LHCN-M2 (cell line): ENCODE data around the gene OR6N2. TPM values are rescaled to one million over a fixed set of nuclear protein-coding genes. Genes with fewer than 3 reads are reported as not detected.

Source experiments
- DNase-seq: peaks from one replicate; pipeline ENCODE4 v3.0.0-alpha.2; 2012; ENCODE audit warnings: low read depth
- polyA plus RNA-seq: library from polyadenylated mRNA; unstranded; fragments of >200 nt; gene quantifications from one replicate; pipeline ENCODE4 v1.2.1, GENCODE V29; 2012; ENCODE audit warnings: missing spikeins
- total RNA-seq: library from RNA; depleted of rRNA; stranded (reverse); fragments of >200 nt; gene quantifications from 2 replicates; pipeline ENCODE4 v1.2.3, GENCODE V29; 2014; rRNA removed

The OR6N2 gene
- total RNA-seq, result not detected in 2 replicates
- not detected for polyA plus RNA-seq

- no peak for DNase-seq
Measured at GRCh38 chr1:158781104-158781503, at the start of gene OR6N2. OR6N2 (minus strand) TSS chr1:158781204; CDS start chr1:158777635, 3,569 bp downstream.

- DNase-seq, result no peak
Measured at GRCh38 chr1:158830074-158830677, 49.2 kb upstream of the OR6N2 start.

- no peak for DNase-seq
Measured at GRCh38 chr1:158821723-158822122, 40.7 kb upstream of the OR6N2 start.

GRCh38 chr1:158819461-158820443 lies 38.7 kb upstream of the OR6N2 start:
- DNase-seq, result no peak

GRCh38 chr1:158818975-158819431 lies 38.0 kb upstream of the OR6N2 start:
- DNase-seq, result no peak

- DNase-seq, result no peak
Measured at GRCh38 chr1:158818560-158818959, 37.6 kb upstream of the OR6N2 start.

- DNase-seq, result no peak
Measured at GRCh38 chr1:158814970-158815369, 34.0 kb upstream of the OR6N2 start.

GRCh38 chr1:158813164-158813563 lies 32.2 kb upstream of the OR6N2 start:
- no peak for DNase-seq

- no peak for DNase-seq
Measured at GRCh38 chr1:158812336-158812735, 31.3 kb upstream of the OR6N2 start.

- DNase-seq, result no peak
Measured at GRCh38 chr1:158810311-158810710, 29.3 kb upstream of the OR6N2 start.

- DNase-seq, result no peak
Measured at GRCh38 chr1:158809862-158810261, 28.9 kb upstream of the OR6N2 start.

- no peak for DNase-seq
Measured at GRCh38 chr1:158809256-158809655, 28.3 kb upstream of the OR6N2 start.

GRCh38 chr1:158806916-158807536 lies 26.0 kb upstream of the OR6N2 start:
- no peak for DNase-seq

GRCh38 chr1:158803678-158804077 lies 22.7 kb upstream of the OR6N2 start:
- no peak for DNase-seq

- no peak for DNase-seq
Measured at GRCh38 chr1:158801396-158801795, 20.4 kb upstream of the OR6N2 start.

- DNase-seq, result no peak
Measured at GRCh38 chr1:158800526-158800925, 19.5 kb upstream of the OR6N2 start.

- no peak for DNase-seq
Measured at GRCh38 chr1:158799689-158800088, 18.7 kb upstream of the OR6N2 start.

- DNase-seq, result no peak
Measured at GRCh38 chr1:158798531-158798930, 17.5 kb upstream of the OR6N2 start.

- no peak for DNase-seq
Measured at GRCh38 chr1:158794247-158794646, 13.2 kb upstream of the OR6N2 start.

GRCh38 chr1:158793604-158794003 lies 12.6 kb upstream of the OR6N2 start:
- no peak for DNase-seq

- no peak for DNase-seq
Measured at GRCh38 chr1:158771950-158772866, 8.8 kb downstream of the OR6N2 start, which contains the start of gene OR6N1. OR6N1 (minus strand) TSS chr1:158772195; CDS start chr1:158766682, 5,513 bp downstream.
